NCI-H2196 (cell line): Measurements from ENCODE around the gene FOXB2.
"Not testable (repeated sequence)": the region's sequence is repeated elsewhere in the genome, so short reads cannot be mapped to it uniquely, and the experiment has no call there.

Experiments
- DNase-seq: peaks from one replicate; lab custom pipeline; 2025; ENCODE audit not compliant: unreplicated experiment; lab: John Stamatoyannopoulos, UW

FOXB2 gene

DNA sequence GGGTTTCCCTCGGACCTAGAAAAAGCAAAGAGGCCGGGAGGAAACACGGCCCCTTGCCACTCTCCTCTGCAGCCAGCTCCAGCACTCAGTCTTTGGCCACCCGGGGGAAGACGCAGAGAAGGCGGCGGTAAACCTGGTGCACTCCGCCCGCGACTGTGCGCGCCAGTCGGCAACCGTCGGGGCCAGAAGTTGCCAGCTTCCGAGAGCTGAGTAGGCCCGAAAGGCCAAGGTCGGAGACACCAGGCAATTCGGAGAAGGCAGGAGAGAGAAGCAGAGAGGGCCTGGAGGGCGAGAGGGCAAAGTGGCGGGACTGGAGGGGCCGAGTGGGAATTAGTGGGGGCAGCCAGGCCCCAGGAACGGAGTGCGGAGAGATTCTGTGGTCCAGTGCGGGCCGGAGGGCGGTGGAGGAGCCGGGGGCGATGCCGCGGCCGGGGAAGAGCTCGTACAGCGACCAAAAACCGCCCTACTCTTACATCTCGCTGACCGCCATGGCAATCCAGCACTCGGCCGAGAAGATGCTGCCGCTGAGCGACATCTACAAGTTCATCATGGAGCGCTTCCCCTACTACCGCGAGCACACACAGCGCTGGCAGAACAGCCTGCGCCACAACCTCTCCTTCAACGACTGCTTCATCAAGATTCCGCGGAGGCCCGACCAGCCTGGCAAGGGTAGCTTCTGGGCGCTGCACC lies at the start of gene FOXB2:
TSS of gene FOXB2 (plus strand) at position 420 of the 690 bp plus-strand sequence. CDS start at position 420, 0 bp downstream.
- DNase-seq: no peak

DNA sequence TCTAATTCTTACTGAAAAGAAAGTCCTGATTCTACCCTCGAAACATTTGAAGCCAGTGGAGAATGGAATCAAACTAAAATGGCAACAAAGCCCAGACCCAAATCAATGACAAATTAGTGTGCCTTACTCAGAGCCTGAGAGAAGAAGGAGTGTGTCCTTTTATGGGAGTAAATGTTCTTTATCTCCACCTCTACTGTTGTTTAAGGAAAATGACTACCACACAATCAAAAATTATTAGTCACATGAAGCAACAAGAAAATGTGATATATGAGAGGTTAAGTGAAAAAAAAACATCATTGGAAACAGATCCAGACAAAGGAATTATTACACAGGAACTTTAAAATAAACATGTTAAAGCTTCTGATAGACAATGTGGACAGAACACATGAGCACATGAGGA lies 49.7 kb upstream of the FOXB2 start:
- DNase-seq: no peak

- DNase-seq: not testable (repeated sequence)
Observed at GRCh38 chr9:76978831-76979230, 40.6 kb upstream of the FOXB2 start.

- no peak for DNase-seq
Observed at GRCh38 chr9:76980566-76980965, 38.9 kb upstream of the FOXB2 start.

GRCh38 chr9:76984486-76984885 lies 35.0 kb upstream of the FOXB2 start:
- DNase-seq: no peak

DNA sequence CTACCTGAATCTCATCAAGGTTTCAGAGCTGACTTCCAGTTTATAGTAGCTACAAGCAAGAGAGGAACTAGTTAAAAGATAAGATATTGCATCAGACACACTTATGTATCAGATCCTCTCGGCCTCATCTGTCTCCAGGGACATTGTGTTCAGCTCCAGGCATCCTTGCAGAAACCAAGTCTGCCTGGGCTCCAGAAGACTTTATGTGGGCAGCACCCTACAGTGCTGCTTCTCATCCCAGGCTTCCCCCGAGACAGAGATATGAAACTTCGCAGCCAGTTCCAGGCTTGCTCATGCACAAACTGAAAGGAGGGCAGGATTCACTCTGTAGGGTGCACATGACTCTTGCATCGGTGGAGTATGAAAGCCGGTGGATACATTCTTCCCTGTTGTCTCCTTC lies 33.9 kb upstream of the FOXB2 start:
- no peak for DNase-seq

- peak; percentile 16 for DNase-seq
Observed at GRCh38 chr9:76987594-76988200, 31.8 kb upstream of the FOXB2 start.

DNA sequence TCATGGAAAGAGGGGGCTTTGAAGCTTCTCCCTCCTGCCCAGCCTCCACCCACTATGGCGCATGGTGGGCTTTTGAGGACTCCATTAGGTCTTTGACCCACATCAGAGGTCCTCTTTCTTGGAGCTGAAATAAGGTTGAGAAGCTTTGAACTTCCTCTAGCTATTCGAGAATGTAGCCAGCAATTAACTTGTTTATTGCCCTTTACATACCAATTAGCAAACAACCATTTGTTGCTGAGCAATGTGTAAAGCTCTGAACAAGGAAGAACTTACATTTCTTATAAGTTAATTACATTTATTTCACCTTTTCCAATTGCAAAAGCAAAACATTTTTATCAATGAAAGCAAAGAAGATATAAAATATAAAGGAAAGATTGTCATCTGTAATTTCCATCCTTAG lies 30.5 kb upstream of the FOXB2 start:
- DNase-seq: no peak

DNA sequence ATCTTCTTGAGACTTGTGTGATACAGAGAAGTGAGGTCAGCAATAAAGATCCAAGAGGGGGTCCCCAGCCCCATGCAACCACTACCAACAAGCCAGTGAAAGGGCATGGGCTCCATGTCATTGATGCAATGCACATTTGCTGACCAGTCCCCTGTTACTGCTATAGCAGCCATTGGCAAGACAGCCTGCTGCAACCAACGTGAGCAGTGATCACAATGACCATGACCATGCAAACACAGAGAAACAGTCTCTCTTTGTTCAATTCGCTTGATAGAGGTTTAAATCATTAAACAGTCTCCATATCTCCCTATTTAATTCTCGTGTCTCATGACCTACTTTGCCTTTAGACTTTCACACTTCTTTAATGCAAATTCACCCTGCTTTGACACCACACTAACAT lies 30.0 kb upstream of the FOXB2 start:
- no peak for DNase-seq

GRCh38 chr9:76996700-76997099 lies 22.8 kb upstream of the FOXB2 start:
- DNase-seq: no peak

- no peak for DNase-seq
Observed at GRCh38 chr9:76999261-76999660, 20.2 kb upstream of the FOXB2 start.

- DNase-seq: no peak
Observed at GRCh38 chr9:77000330-77000729, 19.1 kb upstream of the FOXB2 start.

GRCh38 chr9:77003366-77003765 lies 16.1 kb upstream of the FOXB2 start:
- DNase-seq: no peak

GRCh38 chr9:77005216-77005615 lies 14.2 kb upstream of the FOXB2 start:
- DNase-seq: no peak

- DNase-seq: no peak
Observed at GRCh38 chr9:77010527-77010926, 8.9 kb upstream of the FOXB2 start.

- no peak for DNase-seq
Observed at GRCh38 chr9:77011973-77012821, 7.3 kb upstream of the FOXB2 start.

DNA sequence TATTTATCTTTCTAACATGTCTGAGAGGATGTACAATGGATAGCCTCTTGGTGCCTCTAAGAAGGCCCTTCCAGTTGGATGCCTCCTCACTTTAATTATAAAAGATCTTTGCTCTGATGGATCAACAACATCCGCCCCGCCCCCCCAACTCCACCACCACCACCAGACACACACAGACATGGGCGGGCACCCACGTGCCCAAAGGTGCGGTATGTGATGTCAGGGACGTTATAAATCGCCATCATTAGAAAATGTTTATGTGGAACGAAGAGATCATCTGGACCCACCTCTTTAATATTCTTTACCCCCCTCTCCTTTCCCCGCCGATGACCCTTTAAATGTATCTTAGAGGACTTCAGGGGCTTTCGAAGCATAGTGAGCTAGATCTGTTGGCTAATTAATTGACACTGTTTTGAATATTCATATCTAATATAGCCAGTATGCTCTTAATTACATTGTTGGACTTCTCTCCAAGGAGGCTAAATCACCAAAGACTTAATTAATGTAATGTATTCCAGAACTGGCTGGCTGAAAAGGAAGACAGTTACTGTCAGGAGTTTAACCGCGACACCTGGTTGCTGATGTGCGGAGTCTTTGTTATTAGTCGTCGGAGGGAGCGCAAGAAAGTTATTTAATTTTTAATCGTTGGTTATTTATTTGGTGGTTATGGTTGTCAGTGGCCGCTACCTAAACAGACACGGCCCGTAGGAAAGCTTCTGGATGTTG lies 6.1 kb upstream of the FOXB2 start:
- no peak for DNase-seq

DNA sequence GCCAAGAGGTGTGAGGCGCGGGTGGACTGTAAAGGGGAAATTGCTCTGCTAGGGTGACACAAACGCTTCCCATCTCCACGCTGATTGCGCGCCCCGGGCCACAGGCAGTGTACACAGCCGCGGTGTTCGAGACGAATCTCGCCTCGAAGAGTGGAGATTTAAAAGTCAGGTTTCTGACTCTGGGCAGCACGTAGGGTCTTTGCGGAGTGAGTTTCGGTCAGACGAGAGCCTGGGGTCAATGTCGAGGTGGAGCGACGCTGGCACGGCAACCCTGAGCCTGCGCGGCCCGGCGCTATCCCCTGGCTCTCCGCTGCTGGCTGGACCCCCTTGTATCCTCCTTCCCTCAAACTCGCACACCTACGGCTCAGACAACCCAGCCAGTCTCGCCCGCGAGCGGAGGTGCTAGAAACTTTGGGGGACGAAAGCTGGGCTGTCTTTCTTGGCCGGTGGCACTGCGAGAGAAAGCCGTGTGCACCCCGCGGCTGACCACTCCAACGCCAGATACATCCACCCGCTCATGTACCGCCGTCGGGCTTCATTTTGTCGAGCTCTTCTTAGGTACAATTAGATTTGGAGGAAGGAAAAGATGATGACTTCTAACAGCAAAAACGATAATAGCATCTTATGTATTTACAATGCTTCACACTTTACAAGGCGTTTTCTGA lies 5.4 kb upstream of the FOXB2 start:
- DNase-seq: no peak

DNA sequence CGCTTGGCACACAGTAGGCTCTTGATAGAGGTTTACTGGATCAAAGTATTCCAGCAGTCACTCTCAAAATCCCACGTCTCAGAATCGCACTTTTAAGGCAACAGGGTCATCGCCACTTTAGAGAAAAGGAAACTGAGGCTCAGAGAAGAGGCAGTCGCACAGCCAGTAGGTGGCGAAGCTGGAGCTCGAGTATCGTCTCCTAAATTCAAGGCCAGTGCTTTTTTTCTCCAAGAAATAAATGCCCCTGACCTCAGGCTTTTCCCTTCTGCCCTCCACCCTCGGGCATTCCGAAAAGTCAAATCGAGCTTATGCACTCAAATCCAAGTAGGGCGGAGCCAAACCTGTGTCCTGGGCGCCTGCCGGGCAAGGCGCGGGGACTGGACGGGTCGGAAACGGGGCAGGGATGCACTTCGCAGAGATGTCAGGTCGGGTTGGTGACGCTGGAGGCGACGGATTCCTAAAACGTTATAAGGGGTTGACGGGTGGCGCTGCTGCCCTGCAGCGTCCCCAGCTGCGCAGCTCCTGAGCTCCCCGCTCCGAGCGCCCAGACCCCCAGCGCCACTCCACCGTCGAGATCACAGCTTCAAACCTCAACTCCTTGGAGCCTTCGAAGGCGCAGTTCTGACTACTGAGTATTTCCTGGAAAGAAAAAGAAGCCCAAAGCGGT lies 4.7 kb upstream of the FOXB2 start:
- no peak for DNase-seq

- DNase-seq: peak; percentile 43
Observed at GRCh38 chr9:77015327-77016048, 4.0 kb upstream of the FOXB2 start.
